SJCRH30 (cell line): ENCODE results near the gene TMEM250. TPM values are rescaled to one million over a fixed set of nuclear protein-coding genes. Genes with fewer than 3 reads are reported as not detected.
"Not testable (repeated sequence)": the region's sequence is repeated elsewhere in the genome, so short reads cannot be mapped to it uniquely, and the experiment has no call there.

Experiments
- DNase-seq, 2 experiments: peaks; one replicate each; pipeline ENCODE4 v3.0.0-alpha.2; 2015 to 2020
- H3K27ac ChIP-seq: fragments of 250-450 bp; sonication (Bioruptor Pico); 2 replicates; pipeline ENCODE4 v1.5.1; 2020; ENCODE audit warnings: mild to moderate bottlenecking, moderate library complexity
- H3K27me3 ChIP-seq: fragments of 250-450 bp; sonication (Bioruptor Pico); 2 replicates; pipeline ENCODE4 v1.5.1; 2020; ENCODE audit warnings: mild to moderate bottlenecking, moderate library complexity
- H3K36me3 ChIP-seq: fragments of 250-450 bp; sonication (Bioruptor Pico); 2 replicates; pipeline ENCODE4 v1.5.1; 2020; ENCODE audit warnings: mild to moderate bottlenecking, moderate library complexity
- H3K4me1 ChIP-seq: fragments of 250-450 bp; sonication (Bioruptor Pico); 2 replicates; pipeline ENCODE4 v1.5.1; 2020; ENCODE audit warnings: mild to moderate bottlenecking, moderate library complexity
- H3K4me3 ChIP-seq: fragments of 250-450 bp; sonication (Bioruptor Pico); 2 replicates; pipeline ENCODE4 v1.5.1; 2020; ENCODE audit warnings: mild to moderate bottlenecking, moderate library complexity
- H3K9me3 ChIP-seq: fragments of 250-450 bp; sonication (Bioruptor Pico); replicated peaks from 2 replicates; pipeline ENCODE4 v1.5.1; 2020; ENCODE audit warnings: mild to moderate bottlenecking, moderate library complexity
- total RNA-seq: library from RNA; depleted of rRNA; stranded (reverse); fragments of >200 nt; shearing (Covaris generic); gene quantifications from 2 replicates; pipeline ENCODE4 v1.2.3, GENCODE V29; 2014

The TMEM250 gene
- total RNA-seq, 1 experiment from 2014 or later, result 34.0 TPM

DNA sequence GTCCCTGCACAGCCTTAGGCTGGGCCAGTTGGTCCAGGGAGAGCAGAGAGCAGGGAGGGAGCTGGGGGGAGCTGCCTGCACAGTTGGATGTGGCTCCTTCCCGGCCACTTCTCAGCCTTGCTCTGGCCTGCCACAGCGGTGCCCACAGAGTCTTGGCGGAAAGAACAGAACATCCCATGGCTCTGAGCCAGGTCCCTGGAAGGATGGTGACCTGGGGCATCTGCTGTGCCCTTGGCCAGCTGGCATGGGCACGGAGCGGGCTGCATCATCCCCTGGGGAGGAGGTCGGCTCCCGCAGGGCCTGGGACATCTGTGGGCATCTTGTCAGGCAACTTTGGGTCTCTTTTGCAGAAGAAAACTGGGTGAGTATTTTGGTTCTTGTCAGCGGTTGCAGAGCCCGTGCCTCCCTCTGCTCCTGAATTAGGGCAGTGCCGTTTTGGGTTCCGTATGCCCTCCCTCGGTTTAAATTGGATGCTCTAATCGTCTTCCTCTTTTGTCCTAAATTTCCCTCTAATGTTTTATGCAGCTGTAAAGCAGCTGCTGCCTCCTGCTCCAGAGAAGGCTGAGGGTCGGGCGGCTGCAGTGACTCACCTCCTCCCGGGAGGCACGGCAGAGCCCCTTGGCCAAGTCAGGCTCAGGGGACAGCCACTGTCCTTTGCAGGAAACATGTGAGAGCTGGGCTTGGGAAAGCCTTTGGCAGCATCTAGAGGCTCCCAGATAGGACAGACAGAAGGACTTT, 13.1 kb downstream of the TMEM250 start:
- Histone ChIP-seq H3K27me3 (peaks cover 15% of the 10 kb centered on the region), H3K9me3 (no peaks in the 10 kb centered on the region), H3K36me3 (no peaks in the 10 kb centered on the region), H3K27ac (no peak overlapping the region), H3K4me3 (no peak overlapping the region), H3K4me1 (peaks cover 65% of the 10 kb centered on the region)
- DNase-seq, result peak; percentile 83 to 86

DNA sequence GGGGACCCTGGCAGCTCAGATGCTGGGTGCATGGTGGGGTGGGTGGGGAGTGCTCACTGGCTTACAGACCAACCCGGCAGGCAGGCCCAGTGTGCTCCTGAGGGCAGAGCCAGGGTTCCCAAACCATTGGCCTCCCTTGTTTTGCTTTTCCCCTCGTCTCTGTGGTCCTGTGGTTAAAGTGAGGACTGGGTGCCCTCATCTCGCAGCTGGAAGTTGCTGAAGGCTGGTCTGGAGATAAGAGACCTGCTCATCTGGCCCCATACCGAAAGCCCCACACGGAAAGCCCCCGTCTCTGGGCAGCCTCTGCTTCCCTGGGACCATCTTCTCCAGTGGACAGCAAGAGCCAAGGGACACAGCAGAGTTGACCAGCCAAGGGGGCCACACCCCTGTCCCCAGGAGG, 13.8 kb downstream of the TMEM250 start:
- no peak overlapping the region for H3K4me3 ChIP-seq
- peaks cover 58% of the 10 kb centered on the region for H3K4me1 ChIP-seq
- no peaks in the 10 kb centered on the region for H3K36me3 ChIP-seq
- no peak for DNase-seq
- no peak overlapping the region for H3K27ac ChIP-seq
- no peaks in the 10 kb centered on the region for H3K9me3 ChIP-seq
- H3K27me3 ChIP-seq, result peaks cover 22% of the 10 kb centered on the region

DNA sequence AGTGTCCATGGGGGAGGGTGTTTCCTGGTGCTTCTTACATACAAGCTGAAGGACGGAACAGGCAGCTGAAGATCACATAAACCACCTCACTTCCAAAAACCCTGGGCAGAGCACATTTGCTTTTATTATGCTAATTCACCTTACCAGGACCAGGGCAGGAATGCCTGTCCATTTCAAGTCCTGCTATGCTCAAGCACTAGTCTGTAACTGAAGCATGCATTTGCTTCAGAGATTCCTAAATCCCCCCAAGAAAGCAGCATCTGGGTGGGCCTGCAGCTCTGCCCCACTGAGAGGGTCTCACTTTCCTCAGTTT, 14.2 kb downstream of the TMEM250 start:
- Histone ChIP-seq H3K4me3 (no peak overlapping the region), H3K4me1 (peaks cover 57% of the 10 kb centered on the region), H3K27ac (no peak overlapping the region), H3K36me3 (no peaks in the 10 kb centered on the region), H3K9me3 (no peaks in the 10 kb centered on the region), H3K27me3 (peaks cover 22% of the 10 kb centered on the region)
- DNase-seq, result no peak

DNA sequence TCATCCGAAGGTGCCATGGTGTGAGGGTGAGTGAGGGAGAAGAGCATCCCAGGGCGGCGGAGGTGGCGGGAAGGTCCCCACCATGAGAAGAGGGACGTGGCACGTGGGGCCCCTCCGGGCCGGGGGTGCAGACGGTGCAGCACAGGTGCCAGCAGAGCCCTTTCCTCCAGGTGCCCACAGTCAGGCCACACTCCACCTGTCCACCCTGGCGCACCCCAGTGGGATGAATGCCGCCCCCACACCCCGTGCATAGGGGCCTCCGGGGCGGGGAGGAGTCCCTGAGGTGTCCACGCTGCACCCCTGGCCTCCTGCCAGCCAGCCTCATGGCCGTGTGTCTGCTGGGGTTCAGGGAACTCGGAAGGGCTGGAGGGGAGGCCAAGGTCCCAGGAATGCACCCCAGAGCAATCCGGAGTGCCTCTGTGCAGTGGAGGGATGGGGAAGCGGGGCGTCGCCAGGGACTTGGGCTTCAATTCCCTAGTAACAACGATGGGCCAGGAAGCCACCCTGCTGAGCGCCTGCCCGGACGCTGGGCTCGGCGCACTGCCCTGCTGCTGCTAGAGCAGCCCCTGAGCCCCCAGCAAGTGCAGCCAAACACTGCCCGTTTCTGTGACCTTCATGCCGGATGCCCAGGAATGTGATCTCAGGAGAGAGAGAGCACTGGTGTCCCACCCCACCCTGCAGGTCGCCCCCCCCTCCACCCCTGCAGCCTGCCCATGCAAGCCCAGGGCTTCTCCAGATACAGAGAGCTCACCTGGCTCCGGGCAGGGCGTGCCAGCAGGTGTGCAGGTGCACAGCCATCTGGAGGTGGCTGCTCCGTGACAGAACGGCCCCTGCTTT, 14.8 kb downstream of the TMEM250 start:
- Histone ChIP-seq H3K27ac (no peak overlapping the region), H3K9me3 (no peaks in the 10 kb centered on the region), H3K4me1 (peaks cover 52% of the 10 kb centered on the region), H3K4me3 (no peak overlapping the region), H3K36me3 (no peaks in the 10 kb centered on the region), H3K27me3 (peaks cover 26% of the 10 kb centered on the region)
- DNase-seq, result no peak

DNA sequence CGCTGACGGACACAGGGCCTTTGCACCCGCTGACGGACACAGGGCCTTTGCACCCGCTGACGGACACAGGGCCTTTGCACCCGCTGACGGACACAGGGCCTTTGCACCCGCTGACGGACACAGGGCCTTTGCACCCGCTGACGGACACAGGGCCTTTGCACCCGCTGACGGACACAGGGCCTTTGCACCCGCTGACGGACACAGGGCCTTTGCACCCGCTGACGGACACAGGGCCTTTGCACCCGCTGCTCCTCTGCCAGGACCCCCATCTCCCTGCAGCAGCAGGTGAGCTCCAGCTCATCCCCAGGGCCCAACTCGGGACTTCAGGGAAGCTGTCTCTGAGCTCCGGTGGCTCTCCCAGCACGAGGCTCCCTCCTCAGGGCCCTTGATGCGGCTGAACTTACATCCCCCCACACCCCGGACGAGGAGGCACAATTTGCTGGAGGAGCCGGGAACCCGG, 17.0 kb downstream of the TMEM250 start:
- not testable (repeated sequence) for H3K4me3 ChIP-seq, H3K27ac ChIP-seq, DNase-seq, H3K9me3 ChIP-seq, H3K36me3 ChIP-seq
- Histone ChIP-seq H3K4me1 (peaks cover 37% of the 10 kb centered on the region), H3K27me3 (peaks cover 43% of the 10 kb centered on the region)

DNA sequence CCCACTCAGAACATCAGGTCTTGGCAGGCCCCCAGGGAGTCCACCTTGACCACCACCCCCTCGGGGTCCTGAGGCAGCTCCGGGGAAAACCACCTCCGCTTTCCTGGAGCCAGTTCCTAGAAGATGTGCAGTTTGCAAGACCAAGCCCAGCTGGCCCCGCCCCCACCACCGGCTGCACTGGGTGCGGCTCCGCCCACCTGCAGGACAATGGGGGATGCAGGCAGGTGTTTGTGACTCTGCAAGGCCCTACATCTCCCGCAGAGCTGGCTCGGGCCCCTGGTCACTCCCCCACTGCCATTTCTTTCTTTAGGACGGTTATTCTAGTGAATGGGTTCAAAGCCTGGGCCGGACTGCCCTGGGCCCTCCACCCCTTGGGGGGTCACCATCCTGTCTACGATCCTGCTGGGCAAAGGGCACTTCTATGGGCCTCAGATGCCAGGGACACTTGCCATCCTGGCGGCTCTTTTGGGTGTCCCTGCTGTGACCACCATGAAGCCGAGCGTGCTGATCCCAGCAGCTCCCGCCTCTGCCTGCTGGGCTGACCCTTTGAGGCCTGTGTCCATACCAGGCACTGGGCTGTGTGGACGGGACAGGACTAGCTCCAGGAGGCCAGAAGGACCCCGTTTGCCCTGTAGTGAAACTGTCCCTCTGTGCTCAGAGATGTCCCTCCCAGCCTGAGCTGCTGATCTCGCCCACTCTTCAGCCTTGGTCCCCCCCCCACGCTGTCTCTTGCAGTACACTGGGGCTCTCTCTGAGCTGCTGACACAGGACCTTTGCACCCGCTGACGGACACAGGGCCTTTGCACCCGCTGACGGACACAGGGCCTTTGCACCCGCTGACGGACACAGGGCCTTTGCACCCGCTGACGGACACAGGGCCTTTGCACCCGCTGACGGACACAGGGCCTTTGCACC, 17.7 kb downstream of the TMEM250 start:
- Histone ChIP-seq H3K36me3 (no peaks in the 10 kb centered on the region), H3K4me1 (peaks cover 30% of the 10 kb centered on the region), H3K27ac (no peak overlapping the region), H3K4me3 (no peak overlapping the region), H3K27me3 (peaks cover 48% of the 10 kb centered on the region), H3K9me3 (no peaks in the 10 kb centered on the region)
- no peak for DNase-seq

- no peak for DNase-seq
- no peak overlapping the region for H3K27ac ChIP-seq
- no peak overlapping the region for H3K4me3 ChIP-seq
- no peaks in the 10 kb centered on the region for H3K9me3 ChIP-seq
- peaks cover 19% of the 10 kb centered on the region for H3K4me1 ChIP-seq
- H3K36me3 ChIP-seq, result no peaks in the 10 kb centered on the region
- H3K27me3 ChIP-seq, result peaks cover 51% of the 10 kb centered on the region
Observed at GRCh38 chr9:136099542-136099941, 19.1 kb downstream of the TMEM250 start.

- Histone ChIP-seq H3K4me1 (peaks cover 22% of the 10 kb centered on the region), H3K4me3 (no peak overlapping the region)
- no peak for DNase-seq
Observed at GRCh38 chr9:136098844-136099243, 19.8 kb downstream of the TMEM250 start.

GRCh38 chr9:136098210-136098609, 20.5 kb downstream of the TMEM250 start:
- peaks cover 21% of the 10 kb centered on the region for H3K4me1 ChIP-seq
- H3K4me3 ChIP-seq, result no peak overlapping the region
- peaks cover 48% of the 10 kb centered on the region for H3K27me3 ChIP-seq
- DNase-seq, result no peak
- H3K36me3 ChIP-seq, result no peaks in the 10 kb centered on the region
- no peak overlapping the region for H3K27ac ChIP-seq
- no peaks in the 10 kb centered on the region for H3K9me3 ChIP-seq

More at GRCh38 chr9:136098844-136099243, 19.8 kb downstream of the TMEM250 start:
- Histone ChIP-seq H3K27me3 (peaks cover 54% of the 10 kb centered on the region), H3K9me3 (no peaks in the 10 kb centered on the region), H3K27ac (no peak overlapping the region), H3K36me3 (no peaks in the 10 kb centered on the region)

GRCh38 chr9:136096505-136097001, 22.1 kb downstream of the TMEM250 start:
- Histone ChIP-seq H3K4me3 (no peak overlapping the region), H3K27me3 (peaks cover 46% of the 10 kb centered on the region), H3K9me3 (no peaks in the 10 kb centered on the region), H3K27ac (no peak overlapping the region), H3K4me1 (peaks cover 26% of the 10 kb centered on the region), H3K36me3 (no peaks in the 10 kb centered on the region)
- no peak for DNase-seq

- no peak for DNase-seq
- Histone ChIP-seq H3K27me3 (peaks cover 38% of the 10 kb centered on the region), H3K4me1 (peaks cover 38% of the 10 kb centered on the region), H3K4me3 (peak within 1 kb of the TSS; percentile 58), H3K9me3 (no peaks in the 10 kb centered on the region), H3K27ac (no peak within 1 kb of the TSS), H3K36me3 (no peaks in the 10 kb centered on the region)
Observed at GRCh38 chr9:136095070-136096058, 23.3 kb downstream of the TMEM250 start, which contains the start of gene NACC2. NACC2 (minus strand) TSS chr9:136095289; CDS start chr9:136050521, 44,768 bp downstream.

- Histone ChIP-seq H3K27ac (no peak overlapping the region), H3K4me3 (peak overlapping the region; percentile 58), H3K27me3 (peaks cover 32% of the 10 kb centered on the region), H3K36me3 (no peaks in the 10 kb centered on the region), H3K4me1 (peaks cover 40% of the 10 kb centered on the region), H3K9me3 (no peaks in the 10 kb centered on the region)
- DNase-seq, result peak in 1 of 2 experiments; percentile 53
Observed at GRCh38 chr9:136093995-136094881, 24.4 kb downstream of the TMEM250 start.
